Measurements from ENCODE around the gene ITPR2.

Gene ITPR2

GRCh38 chr12:26723379-26724308 is 109.3 kb downstream of the ITPR2 start:
- TF ChIP-seq, protein P1, sequence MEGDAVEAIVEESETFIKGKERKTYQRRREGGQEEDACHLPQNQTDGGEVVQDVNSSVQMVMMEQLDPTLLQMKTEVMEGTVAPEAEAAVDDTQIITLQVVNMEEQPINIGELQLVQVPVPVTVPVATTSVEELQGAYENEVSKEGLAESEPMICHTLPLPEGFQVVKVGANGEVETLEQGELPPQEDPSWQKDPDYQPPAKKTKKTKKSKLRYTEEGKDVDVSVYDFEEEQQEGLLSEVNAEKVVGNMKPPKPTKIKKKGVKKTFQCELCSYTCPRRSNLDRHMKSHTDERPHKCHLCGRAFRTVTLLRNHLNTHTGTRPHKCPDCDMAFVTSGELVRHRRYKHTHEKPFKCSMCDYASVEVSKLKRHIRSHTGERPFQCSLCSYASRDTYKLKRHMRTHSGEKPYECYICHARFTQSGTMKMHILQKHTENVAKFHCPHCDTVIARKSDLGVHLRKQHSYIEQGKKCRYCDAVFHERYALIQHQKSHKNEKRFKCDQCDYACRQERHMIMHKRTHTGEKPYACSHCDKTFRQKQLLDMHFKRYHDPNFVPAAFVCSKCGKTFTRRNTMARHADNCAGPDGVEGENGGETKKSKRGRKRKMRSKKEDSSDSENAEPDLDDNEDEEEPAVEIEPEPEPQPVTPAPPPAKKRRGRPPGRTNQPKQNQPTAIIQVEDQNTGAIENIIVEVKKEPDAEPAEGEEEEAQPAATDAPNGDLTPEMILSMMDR (IDR thresholded peaks at IDR 0.05): no peak

DNA sequence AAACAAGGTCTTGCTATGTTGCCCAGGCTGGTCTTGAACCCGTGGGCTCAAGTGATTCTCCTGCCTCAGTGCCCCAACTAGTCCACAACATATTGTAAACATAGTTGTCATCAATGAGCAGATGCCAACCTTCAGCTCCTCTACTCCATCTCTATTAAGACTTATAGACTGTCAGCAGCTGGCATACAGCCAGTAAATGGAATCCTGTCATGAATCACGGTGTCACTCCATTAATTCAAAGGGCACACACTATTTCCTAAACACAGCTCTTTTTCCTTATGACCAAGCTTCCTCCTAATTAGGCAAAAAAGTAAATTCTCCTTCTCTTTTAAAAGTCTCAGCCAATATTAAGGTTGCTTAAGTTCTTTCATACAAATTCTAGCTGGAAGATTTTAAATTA is 111.2 kb downstream of the ITPR2 start:
- TF ChIP-seq, protein P1 (IDR thresholded peaks at IDR 0.05): no peak

- TF ChIP-seq, protein P1 (IDR thresholded peaks at IDR 0.05): no peak
Observed at GRCh38 chr12:26719852-26720251, 113.1 kb downstream of the ITPR2 start.

DNA sequence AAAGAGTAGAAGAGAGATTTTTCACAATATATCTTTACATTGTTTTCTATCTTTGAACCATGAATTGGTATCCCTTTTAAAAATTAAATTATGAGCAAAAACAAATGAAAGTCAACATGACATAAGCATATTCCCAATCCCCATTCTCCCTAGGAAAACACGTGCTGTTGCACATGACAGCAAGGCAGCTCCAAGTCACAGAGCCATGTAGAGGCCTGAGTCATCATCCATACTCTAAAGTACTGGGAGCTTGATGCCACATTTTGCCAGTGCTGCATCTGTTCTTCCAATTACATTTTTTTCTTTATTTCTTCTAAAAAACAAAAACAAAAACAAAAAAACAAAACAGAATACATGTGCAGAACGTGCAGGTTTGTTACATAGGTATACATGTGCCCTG is 115.2 kb downstream of the ITPR2 start:
- TF ChIP-seq, protein P1 (IDR thresholded peaks at IDR 0.05): no peak

DNA sequence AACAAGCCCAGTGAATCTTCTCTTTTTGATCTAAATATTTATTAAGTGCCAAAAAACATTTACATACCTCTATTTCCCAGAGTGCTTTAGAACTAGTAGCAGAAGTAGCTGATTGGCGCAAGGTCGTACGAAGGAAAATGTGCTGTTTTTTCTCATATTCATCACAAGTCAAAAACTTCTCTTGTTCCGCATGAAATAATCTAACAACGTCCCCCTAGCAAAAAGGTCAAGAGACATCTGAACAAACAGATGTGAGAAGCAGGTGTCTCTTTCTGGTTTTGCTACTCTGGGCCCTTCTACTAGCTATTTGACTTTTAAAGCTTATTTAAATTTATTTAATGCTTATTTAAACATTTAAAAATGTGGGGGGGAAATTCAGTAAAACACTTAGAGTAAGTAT is 117.8 kb downstream of the ITPR2 start:
- TF ChIP-seq, protein P1 (IDR thresholded peaks at IDR 0.05): no peak

- TF ChIP-seq, protein P1 (IDR thresholded peaks at IDR 0.05): no peak
Observed at GRCh38 chr12:26713885-26714383, 119.1 kb downstream of the ITPR2 start.

DNA sequence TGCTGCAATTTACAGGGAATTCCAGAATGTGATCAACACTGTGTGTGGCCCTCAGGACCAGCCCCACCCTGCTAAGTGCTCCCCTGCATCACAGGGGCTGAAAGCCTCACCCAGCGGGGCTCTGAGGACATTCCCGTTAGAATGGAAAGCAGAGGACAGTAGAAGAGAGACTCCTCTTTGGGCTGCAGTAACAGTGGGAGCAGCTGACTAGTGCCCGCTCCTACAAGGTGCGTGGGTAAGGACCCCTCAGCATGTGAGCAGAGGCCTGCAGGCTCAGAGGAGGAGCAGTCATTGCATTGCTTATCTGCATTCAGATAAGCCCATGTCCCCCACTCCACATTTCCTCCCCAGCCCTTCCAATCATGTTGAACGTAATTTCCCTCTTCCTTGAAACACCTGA is 120.1 kb downstream of the ITPR2 start:
- TF ChIP-seq, protein P1 (IDR thresholded peaks at IDR 0.05): no peak

Data from LNCAP (cell line).